Measurements from ENCODE around the gene TNFRSF12A.

DNA sequence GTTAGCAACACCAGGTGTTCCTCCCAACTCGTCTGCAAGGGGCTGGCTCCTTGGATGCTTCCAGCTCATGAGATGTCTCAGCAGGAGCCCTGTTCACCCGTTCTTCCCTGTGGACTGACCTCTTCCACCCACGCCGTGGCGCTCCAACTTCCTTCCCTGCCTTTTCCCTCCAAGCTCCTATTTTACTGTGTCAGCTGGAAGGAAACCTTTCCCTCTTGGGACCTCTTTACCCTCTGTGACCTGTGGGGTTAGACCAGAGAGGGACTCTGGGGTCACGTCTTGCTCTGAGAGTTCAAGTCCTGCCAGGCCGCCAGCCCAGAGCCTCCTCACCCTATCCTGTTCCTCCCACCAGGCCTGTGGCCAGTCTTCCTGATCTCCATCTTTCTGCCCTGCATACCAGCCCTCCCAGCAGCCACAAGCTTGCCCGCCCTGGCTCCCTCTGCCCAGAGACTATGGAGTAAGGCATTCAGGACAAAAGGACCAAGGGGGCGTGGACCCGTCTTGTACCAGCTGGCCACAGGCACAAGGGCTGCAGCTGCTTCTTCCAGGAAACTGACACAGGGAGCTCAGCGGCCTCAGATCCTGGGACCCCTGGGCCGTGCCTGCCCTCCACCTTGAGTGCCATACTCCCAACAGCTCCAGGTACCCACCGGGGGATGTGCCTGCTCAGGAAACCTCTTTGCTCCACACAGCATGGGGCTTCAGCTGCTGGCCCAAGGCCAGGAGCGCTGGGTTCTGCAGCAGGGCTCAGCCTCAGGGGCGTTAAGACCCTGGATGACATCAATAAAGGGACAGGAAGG is 48.0 kb upstream of the TNFRSF12A start:
- TF ChIP-seq EP300 (IDR thresholded peaks at IDR 0.05) (no peak), POLR2A (IDR thresholded peaks at IDR 0.05) (no peak), POLR2AphosphoS5 (IDR thresholded peaks at IDR 0.05) (no peak)
